Stimulated activated CD8-positive, alpha-beta memory T cell treated with anti-CD3 and anti-CD28 coated beads, Interleukin-12 subunit alpha, Interleukin-12 subunit beta, amount 100 ng/mL, for 1 hour (primary cell): ENCODE results near the gene SSBP2.

Experiments
- DNase-seq: peaks from one replicate; pipeline ENCODE4 v3.0.0-alpha.2; 2020; ENCODE audit warnings: low read depth

The SSBP2 gene

DNA sequence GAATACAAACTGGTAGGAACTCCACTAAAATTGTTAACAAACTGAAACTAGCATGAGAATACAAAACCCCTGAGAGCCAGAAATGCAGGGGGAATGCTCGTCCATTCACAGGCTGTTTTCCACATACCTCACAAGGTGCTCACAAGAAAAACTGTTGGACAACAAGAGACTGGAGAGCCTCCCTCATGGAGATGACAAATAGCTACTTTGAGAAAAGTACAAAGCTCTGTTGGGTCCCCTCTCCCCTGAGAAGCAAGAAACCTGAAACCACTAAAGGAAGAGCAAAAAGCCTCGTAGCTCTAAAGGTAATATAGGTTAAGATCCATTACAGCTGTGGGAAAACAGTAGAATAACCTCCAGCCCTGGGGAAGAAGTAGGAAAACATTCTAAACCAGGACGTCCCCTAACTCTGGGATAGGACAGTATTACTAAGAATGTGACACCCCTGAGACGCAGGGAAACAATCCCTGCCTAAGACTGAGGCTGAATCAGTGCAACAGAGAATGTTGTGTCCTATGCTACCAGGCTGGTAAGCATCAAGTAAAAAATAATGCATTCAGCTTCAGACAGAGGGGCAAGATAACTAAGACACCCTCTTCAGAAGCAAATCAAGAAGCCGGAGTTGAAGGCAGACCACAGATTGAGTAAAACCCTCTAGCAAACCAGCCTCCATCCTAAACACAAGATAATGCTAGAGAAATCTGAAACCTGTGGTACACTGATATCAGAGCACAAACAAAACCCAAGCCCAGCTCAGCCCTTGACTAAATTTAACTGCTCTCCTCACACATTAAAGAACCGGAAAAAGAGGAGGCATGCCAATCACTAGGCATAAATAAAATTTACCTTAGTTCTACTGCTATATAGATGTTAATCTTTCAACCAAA is 160.2 kb downstream of the SSBP2 start:
- no peak for DNase-seq

DNA sequence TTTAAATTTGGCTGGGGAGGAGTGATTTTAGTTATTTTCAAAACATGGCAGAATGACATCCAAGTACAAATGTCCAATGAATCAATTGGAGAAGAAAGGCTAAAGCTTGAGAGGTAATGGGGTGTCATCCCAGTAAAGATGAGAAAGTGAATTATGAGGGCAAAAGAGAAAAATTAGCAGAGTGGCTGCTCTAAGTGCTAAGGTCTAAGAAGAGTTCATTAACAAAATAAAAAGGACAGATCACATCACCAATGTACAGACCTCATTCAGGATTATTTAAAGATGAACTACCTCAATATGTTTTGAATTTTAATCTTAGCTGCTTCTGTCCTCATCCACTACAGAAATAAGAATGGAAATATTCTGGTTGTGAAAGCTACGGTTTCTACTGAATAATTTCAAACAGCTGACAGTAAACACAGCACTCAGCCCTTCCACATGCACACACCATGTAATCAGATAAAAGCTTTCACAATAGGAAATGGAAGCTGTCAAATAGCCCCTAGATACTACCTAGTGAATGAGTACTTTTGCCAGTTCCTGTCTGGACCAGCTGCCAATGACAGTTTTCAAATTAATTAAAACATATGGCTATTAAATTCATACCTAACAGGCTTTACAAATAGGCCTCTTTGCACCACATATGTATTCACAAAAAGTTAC is 171.5 kb downstream of the SSBP2 start:
- DNase-seq: no peak

GRCh38 chr5:81577091-81577490 is 173.8 kb downstream of the SSBP2 start:
- no peak for DNase-seq

DNA sequence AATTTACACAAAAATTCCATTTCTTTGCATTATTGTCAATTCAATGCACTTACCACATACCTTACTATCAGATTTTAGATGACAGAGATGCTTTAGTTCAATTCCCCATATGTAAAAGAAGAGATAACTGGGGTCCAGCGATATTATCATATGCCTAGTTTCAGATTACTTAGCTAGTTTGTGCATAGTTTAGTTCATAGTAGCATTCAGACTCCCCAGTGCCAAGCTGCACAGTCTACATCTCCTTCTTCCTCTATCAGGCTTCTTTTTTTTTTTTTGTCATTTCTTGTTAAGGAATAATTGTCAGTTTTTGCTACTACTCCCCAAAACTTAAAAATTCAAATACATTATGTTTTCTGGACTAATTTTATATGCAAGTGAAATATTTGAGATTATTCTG is 175.0 kb downstream of the SSBP2 start:
- DNase-seq: no peak

DNA sequence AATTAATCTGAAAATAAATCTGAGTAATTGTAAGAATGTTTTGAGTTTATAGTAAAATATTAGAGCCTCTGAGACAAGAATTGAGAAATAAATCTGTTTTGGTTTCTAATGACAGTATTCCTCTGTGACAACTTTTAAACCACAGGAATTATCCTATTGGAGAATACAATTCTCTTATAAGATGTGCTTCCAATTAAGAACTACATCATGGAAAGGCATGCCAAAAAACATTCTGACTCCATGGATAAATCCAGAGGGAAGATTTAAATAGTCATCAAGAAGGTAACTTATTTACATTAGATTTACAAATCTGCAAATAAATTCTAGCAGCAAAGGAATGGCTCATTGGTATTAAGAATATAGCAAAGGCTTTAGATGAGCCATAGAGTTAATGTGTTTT is 178.7 kb downstream of the SSBP2 start:
- DNase-seq: no peak

GRCh38 chr5:81558188-81558587 is 192.7 kb downstream of the SSBP2 start:
- DNase-seq: no peak

GRCh38 chr5:81556809-81557208 is 194.1 kb downstream of the SSBP2 start:
- no peak for DNase-seq

DNA sequence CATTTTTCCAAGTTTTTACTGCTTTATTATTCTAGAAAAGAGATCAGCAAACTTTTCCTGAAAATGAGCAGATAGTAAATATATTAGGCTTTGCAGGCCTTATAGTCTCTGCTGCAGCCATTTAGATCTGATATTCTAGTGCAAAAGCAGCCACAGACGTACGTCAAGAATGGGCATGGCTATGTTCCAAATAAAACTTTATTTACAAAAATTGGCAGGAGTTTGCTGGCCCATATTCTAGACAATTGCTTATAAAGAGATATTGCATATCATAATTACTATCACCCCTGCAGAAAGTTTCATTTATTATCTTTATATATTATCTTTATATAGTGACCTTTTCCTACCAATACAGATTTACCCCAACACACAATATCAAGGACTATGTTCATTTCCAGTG is 195.0 kb downstream of the SSBP2 start:
- DNase-seq: no peak

GRCh38 chr5:81554647-81555046 is 196.2 kb downstream of the SSBP2 start:
- no peak for DNase-seq

DNA sequence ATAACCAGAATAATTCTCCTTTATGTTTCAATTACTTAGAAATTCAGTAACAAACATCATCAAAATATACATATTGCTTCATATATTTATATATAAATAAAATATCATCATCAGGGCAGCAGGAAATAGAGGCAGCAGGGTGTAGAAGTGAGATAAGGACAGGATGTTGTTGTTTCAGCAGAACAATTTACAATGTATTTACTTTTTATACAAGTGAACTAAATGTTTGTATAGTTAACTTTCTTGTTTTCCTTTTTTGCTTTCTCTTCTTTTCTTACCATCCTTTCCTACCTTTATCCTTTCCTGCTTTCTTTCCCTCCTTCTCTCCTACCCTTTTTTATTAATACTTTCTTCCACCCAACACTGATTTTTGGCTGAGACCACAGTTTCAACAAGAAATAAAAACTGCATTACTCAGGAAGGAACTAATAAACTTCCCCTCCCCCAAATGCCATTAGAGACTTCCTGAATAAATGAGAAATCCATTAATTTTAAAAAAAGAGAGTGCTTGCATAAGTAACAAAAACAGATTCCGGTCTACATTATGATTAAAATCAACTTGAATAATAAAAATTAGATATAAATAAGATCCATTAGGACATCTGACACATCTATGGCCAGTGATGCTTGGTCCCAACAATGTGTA is 197.2 kb downstream of the SSBP2 start:
- no peak for DNase-seq

DNA sequence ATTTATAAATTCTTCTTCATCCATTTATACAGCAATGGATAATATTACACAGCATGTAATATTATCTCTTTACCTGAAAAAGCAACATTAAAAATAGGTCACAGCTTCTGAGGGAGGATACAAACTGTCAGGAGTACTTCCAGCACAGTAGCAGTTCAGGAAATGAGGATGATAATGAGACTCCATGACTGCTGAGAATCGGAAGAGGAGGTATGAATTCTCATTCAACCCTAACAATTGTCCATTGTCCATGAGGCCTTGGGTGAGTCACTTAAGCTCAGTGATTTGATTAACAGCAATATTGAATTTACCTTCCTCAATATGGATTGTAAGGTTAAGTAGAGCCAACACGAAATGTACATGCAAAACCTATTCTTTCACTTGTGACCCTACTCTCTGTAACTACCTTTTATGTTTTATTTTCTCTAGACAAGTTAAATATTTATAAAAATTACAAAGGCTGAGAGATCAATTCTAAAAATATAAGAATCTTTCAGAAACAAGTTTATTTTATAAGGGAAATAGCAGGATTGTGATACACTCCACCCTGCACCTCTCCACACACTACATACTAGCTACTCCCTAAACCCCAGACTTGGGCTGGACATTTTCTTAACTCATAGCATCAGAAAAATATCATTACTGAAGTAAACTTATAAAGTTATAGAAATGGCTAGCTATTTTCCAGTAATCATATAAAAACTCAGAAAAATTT is 197.9 kb downstream of the SSBP2 start:
- DNase-seq: no peak

DNA sequence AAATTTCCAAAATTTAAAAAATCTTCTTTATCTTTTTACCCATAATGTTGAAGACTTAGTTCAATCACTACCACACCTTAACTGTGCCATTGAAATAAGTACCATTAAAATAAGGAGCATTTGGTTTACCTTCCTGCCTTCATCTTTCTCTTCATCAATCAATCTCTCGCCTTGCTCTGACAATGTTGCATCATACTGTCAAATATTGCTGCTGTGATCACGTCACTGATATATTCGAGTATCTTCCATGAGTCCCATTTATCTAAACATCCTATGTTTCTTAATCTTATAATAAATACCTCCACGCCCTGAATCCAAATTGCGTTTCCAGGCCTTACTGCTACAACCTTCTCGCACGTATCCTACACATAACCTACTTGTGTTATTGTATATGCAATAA is 201.8 kb downstream of the SSBP2 start:
- no peak for DNase-seq

DNA sequence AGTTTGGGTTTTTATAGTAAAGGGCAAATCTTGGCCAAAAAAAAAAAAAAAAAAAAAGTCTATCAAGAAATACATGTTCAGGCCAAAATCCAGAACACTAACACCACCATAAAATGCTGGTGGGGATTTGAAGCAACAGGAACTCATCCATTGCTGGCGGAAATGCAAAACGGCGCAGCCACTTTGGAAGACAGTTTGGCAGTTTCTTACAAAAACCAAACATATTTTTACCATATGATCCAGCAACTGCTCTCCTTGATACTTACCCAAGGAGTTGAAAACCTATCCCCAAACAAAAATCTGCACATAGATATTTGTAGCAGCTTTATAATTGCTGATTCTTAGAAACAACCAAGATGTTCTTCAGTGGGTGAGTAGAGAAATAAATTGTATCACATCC is 203.9 kb downstream of the SSBP2 start:
- DNase-seq: no peak

GRCh38 chr5:81545911-81546310 is 205.0 kb downstream of the SSBP2 start:
- no peak for DNase-seq

GRCh38 chr5:81544351-81545018 is 206.4 kb downstream of the SSBP2 start:
- no peak for DNase-seq

DNA sequence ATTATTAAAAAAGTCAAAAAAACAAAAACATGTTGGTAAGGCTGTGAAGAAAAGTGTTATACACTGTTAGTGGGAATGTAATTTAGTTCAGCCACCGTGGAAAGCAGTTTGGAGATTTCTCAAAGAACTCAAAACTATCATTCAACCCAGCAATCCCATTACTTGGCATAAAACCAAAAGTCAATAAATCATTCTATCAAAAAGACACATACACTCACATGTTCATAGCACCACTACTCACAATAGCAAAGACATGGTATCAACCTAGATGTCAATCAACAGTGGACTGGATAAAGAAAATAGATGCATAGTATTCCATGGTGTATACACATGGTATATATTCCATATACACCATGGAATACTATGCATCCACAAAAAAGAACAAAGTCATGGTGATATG is 208.7 kb downstream of the SSBP2 start:
- no peak for DNase-seq

DNA sequence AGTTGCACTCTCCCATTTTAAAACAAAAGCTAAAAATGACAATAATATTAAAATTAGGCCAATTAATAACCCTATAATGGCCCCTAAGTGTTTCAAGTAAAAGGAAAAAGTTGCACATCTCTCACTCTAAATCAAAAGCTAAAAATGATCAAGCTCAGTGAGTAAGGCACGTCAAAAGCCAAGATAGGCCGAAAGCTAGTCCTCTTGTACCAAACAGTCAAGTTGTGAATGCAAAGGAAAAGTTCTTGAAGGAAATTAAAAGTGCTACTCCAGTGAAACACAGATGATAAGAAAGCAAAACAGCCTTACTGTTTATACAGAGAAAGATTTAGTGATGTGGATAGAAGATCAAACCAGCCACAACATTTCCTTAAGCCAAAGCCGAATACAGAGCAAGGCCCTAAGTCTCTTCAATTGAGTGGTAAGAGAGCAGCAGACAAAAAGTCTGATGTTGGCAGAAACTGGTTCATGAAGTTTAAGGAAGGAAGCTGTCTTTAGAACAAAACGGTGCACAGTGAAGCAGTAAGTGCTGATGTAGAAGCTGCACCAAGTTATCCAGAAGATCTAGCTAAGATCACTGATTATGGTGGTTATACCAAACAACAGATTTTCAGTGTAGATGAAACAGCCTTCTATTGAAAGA is 212.9 kb downstream of the SSBP2 start:
- no peak for DNase-seq

DNA sequence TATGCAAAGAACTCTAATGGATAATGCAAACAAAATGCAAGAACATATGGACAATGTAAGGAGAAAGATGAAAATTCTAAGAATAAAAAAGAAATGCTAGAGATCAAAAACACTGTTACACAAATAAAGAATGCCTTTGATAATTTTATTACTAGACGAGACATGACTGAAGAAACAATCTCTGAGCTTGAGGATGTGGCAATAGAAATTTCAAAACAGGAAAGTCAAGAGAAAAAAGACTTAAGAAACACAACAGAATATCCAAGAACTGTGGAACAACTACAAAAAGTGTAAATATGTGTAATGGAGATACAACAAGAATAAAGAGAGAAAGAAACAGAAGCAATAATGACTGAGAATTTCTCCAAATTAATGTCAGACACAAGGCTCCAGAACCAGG is 216.5 kb downstream of the SSBP2 start:
- DNase-seq: no peak

GRCh38 chr5:81533629-81534405 is 217.1 kb downstream of the SSBP2 start:
- no peak for DNase-seq

- DNase-seq: no peak
These were observed 220.0 kb downstream of the SSBP2 start for GRCh38 chr5:81530919-81531318.

GRCh38 chr5:81525690-81526089 is 225.2 kb downstream of the SSBP2 start:
- no peak for DNase-seq
